Measurements from ENCODE around the gene HS3ST4.

HS3ST4 gene

DNA sequence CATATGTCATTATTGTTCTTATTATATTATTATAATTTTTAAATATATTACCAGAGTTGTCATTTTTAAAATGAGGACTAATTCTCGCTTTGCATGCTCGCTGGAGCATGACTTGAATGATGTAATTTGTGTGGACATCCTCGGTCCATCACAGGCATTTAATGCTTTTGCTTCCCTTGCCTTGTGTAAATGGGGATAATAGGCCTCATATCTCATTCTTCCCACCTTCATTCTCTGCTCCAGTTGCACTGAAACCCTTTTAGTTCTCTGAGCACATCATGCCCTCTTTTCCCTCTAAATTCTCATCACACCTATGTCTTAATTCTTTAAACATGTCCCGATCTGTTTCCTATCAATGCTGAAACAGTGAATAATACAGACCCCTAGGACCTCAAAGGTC lies 285.4 kb downstream of the HS3ST4 start:
- no peak overlapping the region for H3K4me3 ChIP-seq (ENCODE audit: control insufficient read depth, low read depth, low read length)
- TF ChIP-seq, protein P1, sequence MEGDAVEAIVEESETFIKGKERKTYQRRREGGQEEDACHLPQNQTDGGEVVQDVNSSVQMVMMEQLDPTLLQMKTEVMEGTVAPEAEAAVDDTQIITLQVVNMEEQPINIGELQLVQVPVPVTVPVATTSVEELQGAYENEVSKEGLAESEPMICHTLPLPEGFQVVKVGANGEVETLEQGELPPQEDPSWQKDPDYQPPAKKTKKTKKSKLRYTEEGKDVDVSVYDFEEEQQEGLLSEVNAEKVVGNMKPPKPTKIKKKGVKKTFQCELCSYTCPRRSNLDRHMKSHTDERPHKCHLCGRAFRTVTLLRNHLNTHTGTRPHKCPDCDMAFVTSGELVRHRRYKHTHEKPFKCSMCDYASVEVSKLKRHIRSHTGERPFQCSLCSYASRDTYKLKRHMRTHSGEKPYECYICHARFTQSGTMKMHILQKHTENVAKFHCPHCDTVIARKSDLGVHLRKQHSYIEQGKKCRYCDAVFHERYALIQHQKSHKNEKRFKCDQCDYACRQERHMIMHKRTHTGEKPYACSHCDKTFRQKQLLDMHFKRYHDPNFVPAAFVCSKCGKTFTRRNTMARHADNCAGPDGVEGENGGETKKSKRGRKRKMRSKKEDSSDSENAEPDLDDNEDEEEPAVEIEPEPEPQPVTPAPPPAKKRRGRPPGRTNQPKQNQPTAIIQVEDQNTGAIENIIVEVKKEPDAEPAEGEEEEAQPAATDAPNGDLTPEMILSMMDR (IDR thresholded peaks at IDR 0.05; ENCODE audit: control insufficient read depth, insufficient read depth, low read depth, low read length, missing control alignments) = no peak
- no peak for DNase-seq (ENCODE audit: low read depth)

DNA sequence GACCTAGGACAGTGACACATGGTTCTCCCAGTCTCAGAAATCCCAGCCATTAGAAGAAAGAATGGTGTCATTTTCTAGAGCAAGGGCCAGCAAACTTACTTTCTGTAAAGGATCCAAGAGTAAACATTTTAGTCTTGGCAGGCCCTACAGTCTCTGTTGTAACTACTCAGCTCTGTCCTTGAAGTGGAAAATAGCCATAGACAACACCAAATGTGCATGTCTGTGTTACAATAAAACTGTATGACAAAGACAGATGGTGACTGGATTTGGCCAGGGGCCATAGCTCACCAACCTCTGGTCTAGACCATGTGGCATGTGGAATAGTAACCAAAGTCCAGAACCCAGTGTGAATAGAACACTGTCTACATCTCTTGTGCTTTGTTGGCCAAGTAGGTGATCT lies 286.5 kb downstream of the HS3ST4 start:
- no peak overlapping the region for H3K4me3 ChIP-seq (ENCODE audit: control insufficient read depth, low read depth, low read length)
- TF ChIP-seq, protein P1 (IDR thresholded peaks at IDR 0.05; ENCODE audit: control insufficient read depth, insufficient read depth, low read depth, low read length, missing control alignments) = no peak
- DNase-seq (ENCODE audit: low read depth) = no peak

- TF ChIP-seq, protein P1 (IDR thresholded peaks at IDR 0.05; ENCODE audit: control insufficient read depth, insufficient read depth, low read depth, low read length, missing control alignments) = no peak
- no peak overlapping the region for H3K4me3 ChIP-seq (ENCODE audit: control insufficient read depth, low read depth, low read length)
- no peak for DNase-seq (ENCODE audit: low read depth)
Measured at GRCh38 chr16:25988084-25988483, 296.3 kb downstream of the HS3ST4 start.

GRCh38 chr16:25988882-25989281 lies 297.1 kb downstream of the HS3ST4 start:
- H3K4me3 ChIP-seq (ENCODE audit: control insufficient read depth, low read depth, low read length) = no peak overlapping the region
- no peak for DNase-seq (ENCODE audit: low read depth)
- TF ChIP-seq, protein P1 (IDR thresholded peaks at IDR 0.05; ENCODE audit: control insufficient read depth, insufficient read depth, low read depth, low read length, missing control alignments) = no peak

GRCh38 chr16:25996052-25996451 lies 304.3 kb downstream of the HS3ST4 start:
- TF ChIP-seq, protein P1 (IDR thresholded peaks at IDR 0.05; ENCODE audit: control insufficient read depth, insufficient read depth, low read depth, low read length, missing control alignments) = peak; percentile 3
- no peak for DNase-seq (ENCODE audit: low read depth)

GRCh38 chr16:26005336-26005735 lies 313.6 kb downstream of the HS3ST4 start:
- DNase-seq (ENCODE audit: low read depth) = no peak
- TF ChIP-seq, protein P1 (IDR thresholded peaks at IDR 0.05; ENCODE audit: control insufficient read depth, insufficient read depth, low read depth, low read length, missing control alignments) = no peak

More at GRCh38 chr16:25996052-25996451, 304.3 kb downstream of the HS3ST4 start:
- no peak overlapping the region for H3K4me3 ChIP-seq (ENCODE audit: control insufficient read depth, low read depth, low read length)

GRCh38 chr16:26012376-26012775 lies 320.6 kb downstream of the HS3ST4 start:
- DNase-seq (ENCODE audit: low read depth) = no peak
- H3K4me3 ChIP-seq (ENCODE audit: control insufficient read depth, low read depth, low read length) = no peak overlapping the region
- TF ChIP-seq, protein P1 (IDR thresholded peaks at IDR 0.05; ENCODE audit: control insufficient read depth, insufficient read depth, low read depth, low read length, missing control alignments) = no peak

More at GRCh38 chr16:26005336-26005735, 313.6 kb downstream of the HS3ST4 start:
- H3K4me3 ChIP-seq (ENCODE audit: control insufficient read depth, low read depth, low read length) = no peak overlapping the region
